ENCODE measurements around the gene ZNF583. TPM values are rescaled to one million over a fixed set of nuclear protein-coding genes. Genes with fewer than 3 reads are reported as not detected.
A peak's percentile ranks its signal among the peaks of the same experiment; 100 is the strongest.

The ZNF583 gene
- total and polyA plus RNA-seq, 9 of the 15 experiments (the other 6 are each of a cell fraction or from before 2014, with no cell fraction given): 0.92 to 6.7 (median 3.0) TPM

DNA sequence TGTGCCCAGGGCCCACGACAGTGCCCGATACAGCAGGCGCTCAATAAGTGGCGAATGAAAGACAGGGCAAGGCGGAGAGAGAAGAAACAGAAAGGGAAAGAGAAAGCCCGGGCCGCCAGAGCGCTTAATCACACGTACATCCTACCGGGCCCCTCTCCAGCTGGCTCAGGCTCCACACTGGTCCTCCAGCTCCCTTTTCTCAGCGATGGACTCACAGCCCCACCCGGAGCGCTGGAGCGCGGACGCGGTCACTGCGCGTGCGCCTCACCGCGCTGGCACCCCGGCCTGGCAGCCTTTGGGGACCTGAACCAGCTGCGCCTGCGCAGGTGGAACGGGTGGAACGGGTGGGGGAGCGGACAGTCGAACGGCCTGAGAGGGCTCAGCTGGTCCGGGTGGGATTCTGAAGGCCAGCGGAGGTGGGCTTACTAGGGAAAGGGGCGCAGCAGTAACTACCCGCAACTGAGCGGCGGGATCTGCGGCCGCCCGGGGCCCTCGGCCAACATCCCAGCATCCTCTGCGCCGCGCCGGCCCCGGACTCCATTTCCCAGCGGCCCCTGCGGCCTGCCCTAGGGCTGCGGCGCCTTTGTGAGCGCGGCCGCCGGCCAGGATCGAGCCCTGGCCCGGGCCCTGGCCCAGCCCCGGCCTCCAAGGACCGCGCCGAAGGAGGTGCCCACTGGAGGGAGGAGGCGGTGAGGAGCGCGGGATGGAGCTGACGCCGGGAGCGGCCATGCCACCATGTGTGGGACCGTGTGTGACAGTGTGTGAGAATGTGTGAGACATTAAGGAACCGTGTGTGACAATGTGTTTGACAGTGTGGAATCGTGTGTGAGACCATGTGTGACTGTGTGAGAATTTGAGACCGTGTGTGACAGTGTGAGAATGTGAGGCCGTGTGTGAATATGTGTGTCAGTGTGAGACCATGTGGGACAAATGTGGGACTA, at the start of gene ZNF583 (continued):
- TF ChIP-seq ZBTB40 (IDR thresholded peaks at IDR 0.05) (peak; percentile 52; the same call in 1 of the 2 replicates), ZBTB40 (CRISPR knock-in tag; IDR thresholded peaks at IDR 0.05) (no peak), ZKSCAN3 (CRISPR knock-in tag; IDR thresholded peaks at IDR 0.05) (no peak), E2F1 (CRISPR knock-in tag; IDR thresholded peaks at IDR 0.05) (no peak; the same call in 1 of the 2 replicates), TEAD1 (CRISPR knock-in tag; IDR thresholded peaks at IDR 0.05) (peak in 1 of 2 experiments; percentile 45; a peak in 2 of 4 replicates), MTA3 (IDR thresholded peaks at IDR 0.05; ENCODE audit: borderline replicate concordance) (no peak; the same call in 1 of the 2 replicates)
- TF ChIP-seq, protein P1, sequence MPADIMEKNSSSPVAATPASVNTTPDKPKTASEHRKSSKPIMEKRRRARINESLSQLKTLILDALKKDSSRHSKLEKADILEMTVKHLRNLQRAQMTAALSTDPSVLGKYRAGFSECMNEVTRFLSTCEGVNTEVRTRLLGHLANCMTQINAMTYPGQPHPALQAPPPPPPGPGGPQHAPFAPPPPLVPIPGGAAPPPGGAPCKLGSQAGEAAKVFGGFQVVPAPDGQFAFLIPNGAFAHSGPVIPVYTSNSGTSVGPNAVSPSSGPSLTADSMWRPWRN (IDR thresholded peaks at IDR 0.05; ENCODE audit: low read depth): no peak
- TF ChIP-seq, protein P2, sequence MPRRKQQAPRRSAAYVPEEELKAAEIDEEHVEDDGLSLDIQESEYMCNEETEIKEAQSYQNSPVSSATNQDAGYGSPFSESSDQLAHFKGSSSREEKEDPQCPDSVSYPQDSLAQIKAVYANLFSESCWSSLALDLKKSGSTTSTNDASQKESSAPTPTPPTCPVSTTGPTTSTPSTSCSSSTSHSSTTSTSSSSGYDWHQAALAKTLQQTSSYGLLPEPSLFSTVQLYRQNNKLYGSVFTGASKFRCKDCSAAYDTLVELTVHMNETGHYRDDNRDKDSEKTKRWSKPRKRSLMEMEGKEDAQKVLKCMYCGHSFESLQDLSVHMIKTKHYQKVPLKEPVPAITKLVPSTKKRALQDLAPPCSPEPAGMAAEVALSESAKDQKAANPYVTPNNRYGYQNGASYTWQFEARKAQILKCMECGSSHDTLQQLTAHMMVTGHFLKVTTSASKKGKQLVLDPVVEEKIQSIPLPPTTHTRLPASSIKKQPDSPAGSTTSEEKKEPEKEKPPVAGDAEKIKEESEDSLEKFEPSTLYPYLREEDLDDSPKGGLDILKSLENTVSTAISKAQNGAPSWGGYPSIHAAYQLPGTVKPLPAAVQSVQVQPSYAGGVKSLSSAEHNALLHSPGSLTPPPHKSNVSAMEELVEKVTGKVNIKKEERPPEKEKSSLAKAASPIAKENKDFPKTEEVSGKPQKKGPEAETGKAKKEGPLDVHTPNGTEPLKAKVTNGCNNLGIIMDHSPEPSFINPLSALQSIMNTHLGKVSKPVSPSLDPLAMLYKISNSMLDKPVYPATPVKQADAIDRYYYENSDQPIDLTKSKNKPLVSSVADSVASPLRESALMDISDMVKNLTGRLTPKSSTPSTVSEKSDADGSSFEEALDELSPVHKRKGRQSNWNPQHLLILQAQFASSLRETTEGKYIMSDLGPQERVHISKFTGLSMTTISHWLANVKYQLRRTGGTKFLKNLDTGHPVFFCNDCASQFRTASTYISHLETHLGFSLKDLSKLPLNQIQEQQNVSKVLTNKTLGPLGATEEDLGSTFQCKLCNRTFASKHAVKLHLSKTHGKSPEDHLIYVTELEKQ (CRISPR knock-in tag; IDR thresholded peaks at IDR 0.05): no peak
- TF ChIP-seq, protein P3, sequence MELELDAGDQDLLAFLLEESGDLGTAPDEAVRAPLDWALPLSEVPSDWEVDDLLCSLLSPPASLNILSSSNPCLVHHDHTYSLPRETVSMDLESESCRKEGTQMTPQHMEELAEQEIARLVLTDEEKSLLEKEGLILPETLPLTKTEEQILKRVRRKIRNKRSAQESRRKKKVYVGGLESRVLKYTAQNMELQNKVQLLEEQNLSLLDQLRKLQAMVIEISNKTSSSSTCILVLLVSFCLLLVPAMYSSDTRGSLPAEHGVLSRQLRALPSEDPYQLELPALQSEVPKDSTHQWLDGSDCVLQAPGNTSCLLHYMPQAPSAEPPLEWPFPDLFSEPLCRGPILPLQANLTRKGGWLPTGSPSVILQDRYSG (tag; conservative IDR thresholded peaks at IDR 0.05; ENCODE audit: low read depth): no peak
